Stimulated activated CD4-positive, alpha-beta T cell treated with anti-CD3 and anti-CD28 coated beads, Interleukin-4, amount 100 ng/mL, for 1 hour (primary cell): ENCODE results near the gene FXYD3.
"Not testable (repeated sequence)": the region's sequence is repeated elsewhere in the genome, so short reads cannot be mapped to it uniquely, and the experiment has no call there.

ENCODE experiments used
- DNase-seq: peaks from one replicate; pipeline ENCODE4 v3.0.0-alpha.2; 2020

The FXYD3 gene

DNA sequence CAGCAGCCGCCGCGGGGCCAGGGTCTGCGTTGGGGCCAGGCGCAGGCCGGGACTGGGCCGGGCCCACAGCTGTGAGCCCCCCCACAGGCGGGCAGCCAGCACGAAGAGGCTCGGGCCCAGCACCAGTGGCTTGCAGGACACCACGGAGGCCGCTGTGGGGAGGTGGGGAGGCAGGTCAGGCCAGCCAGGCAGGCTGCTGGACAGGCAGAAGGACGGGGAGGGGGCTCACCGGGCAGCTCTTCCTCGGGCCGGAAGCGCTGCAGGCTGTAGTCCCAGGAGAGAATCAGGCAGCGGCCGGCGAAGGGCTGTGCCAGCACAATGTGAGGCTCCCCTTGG, 11.0 kb downstream of the FXYD3 start:
- no peak for DNase-seq

DNA sequence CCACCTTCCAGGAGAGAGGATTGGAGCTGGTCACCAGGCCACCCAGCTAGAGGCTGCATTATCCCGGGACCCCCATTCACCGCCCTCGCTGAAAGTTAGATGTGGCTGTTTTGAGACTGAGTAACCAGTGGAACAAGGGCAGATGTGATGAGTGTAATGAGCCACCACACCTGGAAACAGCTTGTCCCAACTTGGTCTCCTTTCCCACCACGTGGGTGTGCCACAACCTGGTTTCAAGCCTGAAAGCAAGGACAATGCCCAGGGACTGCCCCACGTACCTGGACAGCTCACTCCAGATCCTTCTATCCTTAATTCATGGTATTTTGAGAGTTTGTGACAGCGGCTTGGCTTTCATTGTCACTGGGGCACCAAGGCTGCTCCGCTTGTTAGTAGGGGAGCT, 12.2 kb downstream of the FXYD3 start:
- DNase-seq = no peak

DNA sequence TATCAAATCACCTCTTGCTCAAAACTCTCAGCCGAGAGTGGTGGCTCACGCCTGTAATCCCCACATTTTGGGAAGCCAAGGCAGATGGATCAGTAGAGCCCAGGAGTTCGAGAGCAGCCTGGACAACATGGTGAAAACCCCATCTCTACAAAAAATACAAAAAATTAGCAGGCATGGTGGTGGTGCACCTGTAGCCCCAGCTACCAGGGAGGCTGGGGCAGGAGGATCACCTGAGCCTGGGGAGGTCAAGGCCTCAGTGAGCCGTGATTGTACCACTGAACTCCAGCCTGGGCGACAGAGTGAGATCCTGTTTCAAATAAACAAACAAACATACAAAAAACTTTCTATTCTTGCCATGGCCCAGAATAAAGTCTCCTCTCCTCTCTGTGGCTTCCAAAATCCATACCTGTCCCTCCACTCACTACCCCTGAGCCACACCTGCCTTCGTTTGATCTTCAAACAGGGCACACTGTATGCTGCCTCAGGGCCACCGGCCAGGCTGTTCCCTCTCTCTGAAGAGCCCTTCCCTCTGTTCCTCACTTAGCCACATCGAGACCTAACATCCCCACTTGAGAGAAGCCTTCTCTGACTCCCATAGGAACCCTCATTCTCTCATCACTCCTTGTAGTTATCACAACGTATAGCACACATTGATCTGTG, 12.9 kb downstream of the FXYD3 start:
- no peak for DNase-seq

DNA sequence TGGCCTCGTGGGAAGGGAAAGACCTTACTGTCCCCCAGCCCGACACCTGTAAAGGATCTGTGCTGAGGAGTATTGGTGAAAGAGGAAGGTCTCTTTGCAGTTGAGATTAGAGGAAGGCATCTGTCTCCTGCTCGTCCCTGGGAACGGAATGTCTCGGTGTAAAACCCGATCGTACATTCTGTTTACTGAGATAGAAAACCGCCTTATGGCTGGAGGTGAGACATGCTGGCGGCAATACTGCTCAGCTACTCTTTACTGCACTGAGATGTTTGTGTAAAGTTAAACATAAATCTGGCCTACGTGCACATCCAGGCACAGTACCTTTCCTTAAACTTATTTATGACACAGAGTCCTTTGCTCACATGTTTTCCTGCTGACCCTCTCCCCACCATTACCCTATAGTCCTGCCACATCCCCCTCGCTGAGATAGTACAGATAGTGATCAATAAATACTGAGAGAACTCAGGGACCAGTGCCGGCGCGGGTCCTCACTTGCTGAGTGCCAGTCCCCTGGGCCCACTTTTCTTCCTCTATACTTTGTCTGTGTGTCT, 14.2 kb downstream of the FXYD3 start:
- DNase-seq = not testable (repeated sequence)

DNA sequence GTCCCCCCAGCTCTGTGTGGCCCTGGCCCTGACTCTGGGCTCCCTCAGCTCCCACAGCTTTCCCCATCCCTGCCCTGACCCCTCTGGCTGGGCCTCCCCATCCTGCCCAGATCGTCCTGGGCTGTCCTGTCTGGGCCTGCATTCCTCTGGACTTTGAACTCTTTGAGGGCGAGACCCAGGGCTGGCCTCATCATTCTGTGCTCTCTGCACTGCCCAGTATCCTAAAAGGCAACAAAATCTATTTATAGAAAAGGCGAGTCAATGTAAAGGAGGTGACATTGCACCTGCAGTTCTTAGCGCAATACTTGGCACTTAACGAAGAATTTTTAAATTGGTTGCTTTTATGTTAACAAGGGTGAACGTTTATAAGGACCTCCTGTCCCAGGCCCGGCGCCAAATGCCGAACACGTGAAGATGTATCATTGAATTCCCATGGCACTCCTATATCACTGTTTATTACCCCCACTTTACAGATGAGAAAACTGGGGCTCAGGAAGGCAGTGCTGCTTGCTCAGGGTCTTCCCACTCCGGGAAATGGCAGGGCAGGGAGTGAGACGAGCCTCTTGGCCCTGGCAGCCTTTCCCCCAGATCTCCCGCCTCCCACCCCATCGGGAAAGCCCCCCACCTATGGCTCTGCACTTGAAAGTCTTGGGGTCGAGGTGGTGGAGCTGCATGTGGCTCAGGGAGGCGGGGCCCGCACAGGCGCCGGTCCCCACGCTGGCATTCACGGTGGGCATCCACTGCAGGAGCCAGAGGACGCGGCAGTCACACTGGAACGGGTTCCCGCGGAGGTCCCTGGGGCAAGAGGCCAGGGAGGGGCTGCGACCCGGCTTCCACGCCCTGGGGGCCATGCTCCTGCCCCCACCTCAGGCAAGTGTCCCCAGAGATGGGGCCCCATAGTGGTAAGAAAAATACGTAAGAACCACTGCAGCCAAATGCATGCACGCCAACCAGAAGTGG, 15.4 kb downstream of the FXYD3 start:
- DNase-seq = no peak

DNA sequence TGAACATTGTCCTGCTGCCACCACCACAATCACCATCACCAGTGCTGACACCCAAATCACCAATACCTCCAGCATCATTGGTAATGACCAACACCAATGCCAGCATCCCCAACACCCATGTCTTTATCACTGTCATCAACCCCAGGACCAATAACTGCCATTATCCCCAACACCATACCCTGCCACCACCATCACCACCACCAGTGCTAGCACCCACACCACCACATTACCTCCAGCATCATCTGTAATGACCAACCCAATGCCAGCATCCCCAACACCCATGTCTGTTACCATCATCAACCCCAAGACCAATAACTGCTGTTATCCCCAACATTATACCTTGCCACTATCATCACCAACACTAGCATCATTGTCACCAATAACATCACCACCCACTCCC, 16.6 kb downstream of the FXYD3 start:
- no peak for DNase-seq

DNA sequence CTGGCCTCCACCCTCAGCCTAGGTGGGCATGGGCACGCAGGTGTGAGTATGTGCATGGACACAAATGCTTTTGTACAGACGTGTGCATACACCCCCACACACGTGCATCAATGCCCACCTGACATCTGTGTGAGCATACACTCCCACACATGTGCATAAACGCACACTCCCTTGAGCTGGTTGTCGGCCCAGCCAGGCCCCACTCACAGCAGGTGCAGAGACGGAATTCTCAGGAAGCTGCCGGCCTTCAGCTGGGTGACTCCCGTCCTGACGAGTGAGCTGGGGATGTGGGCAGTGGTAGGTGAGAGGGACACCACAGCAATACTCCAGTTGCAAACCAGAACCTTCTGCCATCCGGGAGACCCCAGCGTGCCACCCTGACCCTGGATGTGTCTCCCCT, 18.2 kb downstream of the FXYD3 start:
- DNase-seq = no peak

DNA sequence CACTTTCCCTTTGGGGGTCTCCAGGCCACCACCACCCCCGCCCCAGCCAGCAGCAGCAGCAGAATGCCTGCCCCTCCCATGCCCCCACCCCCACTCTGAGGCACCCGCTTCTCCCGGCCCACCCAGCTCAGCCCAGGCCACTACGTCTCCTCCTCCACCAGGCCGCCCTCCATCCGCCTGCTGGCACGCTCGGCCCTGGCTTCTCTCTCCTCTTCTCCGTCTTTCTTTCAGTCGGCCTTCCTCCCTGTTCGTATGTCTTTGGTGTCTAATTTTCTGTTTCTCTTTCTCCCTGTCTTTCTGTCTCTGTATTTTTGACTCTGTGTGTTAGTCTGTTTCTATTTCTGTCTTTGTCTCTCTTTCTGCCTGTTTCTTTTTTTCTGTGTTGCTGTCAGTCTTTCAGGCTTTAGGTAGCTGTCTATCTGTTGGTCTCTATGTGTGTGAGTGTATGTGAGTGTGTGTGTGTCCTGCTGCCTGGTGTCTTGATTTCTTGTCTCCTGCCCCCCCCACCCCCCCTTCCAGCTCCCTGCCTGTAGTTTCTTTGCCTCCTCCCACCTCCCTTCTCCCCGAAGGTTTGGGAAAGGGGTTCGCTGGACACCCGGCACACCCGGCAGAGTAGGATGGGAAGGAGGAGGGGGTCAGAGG, 19.1 kb downstream of the FXYD3 start, which contains the start of gene LGI4:
Gene LGI4, minus strand, starts transcription at position 459 of the 642 bp plus-strand sequence. Its CDS starts 379 bp downstream, at position 80.
- no peak for DNase-seq

DNA sequence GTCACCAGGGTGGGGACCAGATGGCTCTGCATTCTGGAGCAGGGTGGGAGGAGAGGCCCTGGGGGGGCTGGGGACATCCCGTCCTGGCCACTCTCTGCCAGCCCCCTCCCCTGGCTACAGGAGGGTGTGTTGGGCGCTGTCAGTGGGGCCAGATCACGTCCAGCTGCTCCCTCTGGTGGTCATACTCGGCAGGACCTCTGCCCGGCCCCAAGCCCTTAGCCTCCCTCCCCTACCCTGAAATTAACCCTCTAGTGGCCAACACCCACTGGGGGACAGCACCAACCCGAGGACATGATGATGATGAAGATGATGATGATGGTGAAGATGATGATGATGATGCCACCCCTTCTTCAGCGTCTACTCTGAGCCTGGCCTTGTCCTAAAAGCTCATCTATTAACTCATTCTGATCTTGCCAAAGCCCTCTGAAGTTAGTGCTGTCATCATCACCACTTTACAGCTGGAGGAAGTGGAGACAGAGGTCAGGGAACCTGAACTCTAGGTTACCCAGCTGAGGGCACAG, 19.8 kb downstream of the FXYD3 start:
- DNase-seq = peak; percentile 69

DNA sequence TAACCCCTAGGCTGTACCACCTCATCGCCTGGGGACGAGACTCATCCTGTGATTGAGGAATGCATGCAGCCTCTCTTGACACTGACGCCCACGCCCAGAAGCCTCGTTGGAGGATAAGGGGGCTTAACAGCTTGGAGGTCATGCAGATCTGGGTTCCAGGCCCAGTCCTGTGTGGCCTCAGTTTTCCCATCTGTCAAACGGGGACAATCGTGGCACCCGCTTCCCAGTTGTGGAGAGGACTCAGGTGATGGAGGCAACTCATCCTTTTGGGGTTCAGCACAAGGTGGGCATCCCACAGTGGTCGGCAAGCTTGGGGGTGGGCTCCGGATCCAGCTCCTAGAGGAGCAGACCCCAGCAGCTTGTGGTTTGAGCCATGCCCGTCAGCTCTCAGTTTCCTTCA, 20.6 kb downstream of the FXYD3 start:
- no peak for DNase-seq

DNA sequence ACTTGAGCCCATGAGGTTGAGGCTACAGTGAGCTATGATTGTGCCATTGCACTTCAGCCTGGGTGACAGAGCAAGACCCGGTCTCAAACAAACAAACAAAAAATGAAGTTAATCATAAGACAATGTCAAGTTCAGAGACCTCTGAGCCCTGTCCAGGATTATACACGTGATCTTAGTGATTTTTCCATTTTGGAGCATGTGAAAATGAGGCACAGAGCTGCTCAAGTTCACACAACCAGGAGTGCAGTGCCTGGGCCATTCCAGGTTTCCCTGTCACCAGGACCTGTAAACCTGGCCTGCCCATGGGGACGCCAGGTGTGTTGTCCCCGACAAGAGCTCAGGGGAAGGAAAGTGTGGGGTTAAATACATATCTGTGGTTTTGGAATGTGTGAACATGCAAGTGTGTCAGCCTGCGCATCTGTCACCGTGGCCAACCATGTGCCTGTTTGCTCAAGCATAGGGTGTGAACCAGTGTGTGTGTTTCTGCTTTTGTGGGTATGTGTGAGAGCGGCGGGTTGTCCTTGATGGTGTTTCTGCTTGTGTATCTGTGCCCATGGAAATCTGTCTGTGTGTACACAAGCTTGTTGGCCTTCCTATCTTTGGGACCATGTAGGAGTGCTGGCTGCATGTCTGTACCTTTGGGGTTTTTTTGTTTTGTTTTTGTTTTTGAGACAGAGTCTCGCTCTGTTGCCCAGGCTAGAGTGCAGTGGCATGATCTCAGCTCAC, 21.5 kb downstream of the FXYD3 start:
- DNase-seq = no peak

DNA sequence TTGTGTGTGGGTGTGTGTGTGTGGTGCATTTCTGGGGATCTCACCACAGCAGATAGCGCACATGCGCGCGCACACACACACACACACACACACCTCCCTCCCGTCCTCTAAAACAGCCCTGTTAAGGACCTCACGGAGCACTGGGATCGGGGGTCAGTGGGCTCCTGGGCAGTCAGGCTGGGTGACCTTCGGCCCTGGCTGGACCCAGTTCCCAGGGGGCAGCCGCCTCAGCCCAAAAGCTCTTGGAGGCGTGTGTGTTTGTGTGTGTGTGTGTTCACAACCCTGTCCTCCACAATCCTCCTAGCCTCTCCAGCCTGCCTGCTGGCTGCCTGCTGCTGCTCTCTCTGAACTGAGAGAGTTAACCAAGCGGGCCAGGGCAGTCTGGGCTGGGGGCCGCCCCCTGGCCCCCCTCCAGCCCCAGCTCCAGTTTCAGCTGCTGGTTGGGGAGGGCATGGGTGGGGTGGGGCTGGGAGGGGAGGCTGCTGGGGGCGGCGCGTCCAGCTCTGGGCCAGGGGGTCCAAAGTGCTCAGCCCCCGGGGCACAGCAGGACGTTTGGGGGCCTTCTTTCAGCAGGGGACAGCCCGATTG, 22.8 kb downstream of the FXYD3 start, which contains the start of gene FXYD1:
Gene FXYD1, plus strand, starts transcription at position 520 of the 588 bp plus-strand sequence. CDS start 1,256 bp downstream, outside the sequence.
- no peak for DNase-seq

DNA sequence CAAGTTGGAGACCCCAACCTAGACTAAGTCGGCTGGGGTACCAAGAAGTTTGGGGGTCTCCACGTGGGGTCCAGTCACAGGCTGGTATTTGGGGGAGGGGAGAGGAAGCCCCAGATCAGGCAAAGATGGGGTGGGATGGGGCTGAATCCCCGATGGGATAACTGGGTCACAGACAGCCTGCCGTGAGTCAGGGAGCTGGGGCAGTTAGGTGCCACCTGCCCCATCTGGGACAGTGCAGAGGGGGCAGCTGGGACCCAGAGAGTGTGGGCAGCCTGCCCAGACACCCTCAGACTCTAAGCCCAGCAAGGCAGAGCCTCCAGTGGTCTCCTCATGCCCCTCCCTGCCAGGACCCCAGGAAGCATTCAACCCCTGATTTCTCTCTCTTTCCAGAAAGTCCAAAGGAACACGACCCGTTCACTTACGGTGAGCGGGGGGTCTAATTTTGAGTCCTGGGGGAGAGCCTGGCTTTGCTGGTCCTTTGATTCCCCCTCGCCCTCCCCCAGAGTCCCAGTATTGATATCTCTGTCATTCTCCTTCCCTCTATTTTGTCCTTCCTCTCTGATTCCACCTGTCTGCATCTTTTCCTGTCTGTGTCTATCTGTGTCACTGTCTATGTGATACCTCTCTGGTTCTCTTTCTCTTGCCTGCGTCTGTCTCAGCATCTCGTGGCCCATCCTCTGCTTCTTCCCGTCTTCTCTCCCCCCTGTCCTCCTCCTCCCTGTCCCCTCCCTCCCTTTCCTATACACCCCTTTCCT, 24.8 kb downstream of the FXYD3 start:
- no peak for DNase-seq

DNA sequence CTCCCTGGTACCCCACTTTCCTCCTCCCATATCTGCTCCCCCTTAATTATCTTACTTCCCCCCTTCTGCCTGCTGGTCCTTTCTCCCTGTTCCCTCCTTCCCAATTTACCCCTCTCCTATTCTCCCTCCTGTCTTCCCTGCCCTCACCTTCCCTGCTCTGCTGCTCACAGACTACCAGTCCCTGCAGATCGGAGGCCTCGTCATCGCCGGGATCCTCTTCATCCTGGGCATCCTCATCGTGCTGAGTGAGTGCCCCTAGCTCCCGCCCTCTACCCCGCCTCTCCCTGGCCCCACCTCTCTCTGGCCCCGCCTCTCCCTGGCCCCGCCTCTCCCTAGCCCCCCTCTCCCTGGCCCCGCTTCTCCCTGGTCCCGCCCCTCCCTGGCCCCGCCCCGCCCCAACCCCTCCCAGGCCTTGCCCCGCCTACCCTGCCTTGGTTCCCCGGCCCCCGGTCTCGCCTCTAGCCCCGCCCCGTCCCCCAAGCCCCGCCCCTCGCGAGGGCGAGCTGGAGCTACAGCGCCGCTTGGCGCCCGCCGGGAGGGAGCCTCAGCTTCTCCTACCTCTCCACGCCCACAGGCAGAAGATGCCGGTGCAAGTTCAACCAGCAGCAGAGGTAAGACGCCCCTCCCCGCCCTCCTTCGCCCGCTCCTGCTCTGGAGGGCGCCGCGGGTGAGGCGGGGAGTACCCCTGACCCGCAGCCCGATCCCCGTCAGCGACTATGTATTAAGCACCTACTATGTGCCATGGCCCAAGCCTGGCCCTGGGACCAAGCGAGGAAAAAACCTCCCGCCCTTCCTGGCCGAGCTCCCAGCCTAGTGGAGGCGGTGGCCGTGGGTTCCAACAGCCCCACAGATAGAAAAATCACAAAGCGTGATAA, 25.6 kb downstream of the FXYD3 start:
- peak; percentile 98 for DNase-seq

DNA sequence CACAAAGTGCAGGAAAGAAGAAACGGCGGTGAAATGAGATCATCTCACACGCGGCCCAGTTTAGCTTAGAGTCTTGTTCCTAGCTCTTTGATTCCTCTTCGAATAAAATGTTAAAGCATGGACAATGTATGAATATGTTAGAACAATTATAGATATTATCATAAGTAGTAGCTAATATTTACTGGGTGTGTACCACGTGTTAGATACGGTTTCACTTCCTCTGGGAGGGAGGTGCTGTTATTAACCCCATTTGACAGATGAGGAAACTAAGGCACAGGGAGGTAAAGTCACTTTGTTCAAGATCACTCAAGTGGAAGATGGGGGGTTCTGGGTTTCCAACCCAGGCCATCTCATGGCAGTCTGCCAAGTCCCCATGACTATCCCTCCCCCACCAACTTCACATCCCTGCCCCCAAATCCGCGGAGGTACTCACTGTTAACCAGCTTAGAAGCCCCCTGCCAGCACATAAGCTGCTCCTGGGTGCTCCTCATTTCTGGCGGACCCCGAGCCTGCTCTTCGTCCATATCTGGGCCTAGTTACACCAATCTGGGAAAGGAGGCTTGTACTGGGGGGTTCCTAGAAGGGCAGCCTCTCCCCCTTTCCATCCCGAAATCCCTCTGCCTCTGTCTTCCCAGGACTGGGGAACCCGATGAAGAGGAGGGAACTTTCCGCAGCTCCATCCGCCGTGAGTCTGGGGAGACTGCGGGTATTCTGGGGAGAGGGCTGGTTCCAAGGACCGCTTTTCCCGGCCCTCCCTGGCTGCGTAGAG, 26.4 kb downstream of the FXYD3 start:
- DNase-seq = no peak

DNA sequence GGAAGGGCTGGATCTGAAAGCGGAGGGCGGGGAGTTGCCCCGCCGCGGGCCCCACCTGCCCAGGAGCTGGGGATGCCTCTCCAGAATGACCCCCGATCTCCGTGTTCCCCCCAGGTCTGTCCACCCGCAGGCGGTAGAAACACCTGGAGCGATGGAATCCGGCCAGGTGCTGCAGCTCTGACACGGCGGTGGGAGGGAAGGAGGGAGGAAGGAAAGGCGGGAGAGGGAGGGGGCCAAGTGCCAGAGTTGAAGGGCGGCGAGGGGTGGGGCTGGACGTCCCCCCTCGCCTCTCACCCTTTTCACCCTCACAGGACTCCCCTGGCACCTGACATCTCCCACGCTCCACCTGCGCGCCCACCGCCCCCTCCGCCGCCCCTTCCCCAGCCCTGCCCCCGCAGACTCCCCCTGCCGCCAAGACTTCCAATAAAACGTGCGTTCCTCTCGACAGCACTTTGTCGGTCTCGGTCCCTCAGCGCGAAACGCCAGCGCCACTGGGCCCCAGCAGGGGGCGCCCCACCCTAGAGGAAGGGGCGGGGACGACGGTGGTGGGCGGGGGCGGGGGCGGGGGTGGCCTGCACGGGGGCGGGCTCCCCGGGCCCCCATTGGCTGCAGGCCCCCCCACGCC, 27.1 kb downstream of the FXYD3 start:
- DNase-seq = peak; percentile 71

DNA sequence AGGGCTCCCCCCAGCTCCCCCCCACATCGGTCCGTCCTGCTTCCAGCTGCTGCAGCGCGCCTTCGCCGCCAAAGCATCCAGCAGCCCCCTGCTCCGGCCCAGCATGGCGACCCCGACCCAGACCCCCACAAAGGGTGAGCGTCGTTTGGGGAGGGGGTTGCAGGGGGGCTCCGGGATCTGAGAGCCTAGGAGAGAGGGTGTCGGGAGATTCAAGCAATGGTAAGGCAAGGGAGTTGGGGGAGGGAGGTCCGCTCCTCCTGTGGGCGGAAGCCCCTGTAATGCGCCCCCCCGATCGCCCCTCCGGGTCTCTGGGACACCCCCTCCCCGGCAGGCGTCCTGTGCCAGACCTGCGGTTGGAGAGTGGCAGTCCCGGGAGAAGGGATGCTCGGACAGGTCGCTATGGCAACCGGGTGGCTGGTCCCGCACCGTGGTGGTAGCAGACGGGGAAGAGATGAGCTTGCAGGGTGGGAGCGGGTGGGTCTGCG, 27.6 kb downstream of the FXYD3 start, which contains the start of gene FXYD7:
Gene FXYD7, plus strand, starts transcription at position 25 of the 485 bp plus-strand sequence. Its CDS starts 79 bp downstream, at position 104.
- no peak for DNase-seq

DNA sequence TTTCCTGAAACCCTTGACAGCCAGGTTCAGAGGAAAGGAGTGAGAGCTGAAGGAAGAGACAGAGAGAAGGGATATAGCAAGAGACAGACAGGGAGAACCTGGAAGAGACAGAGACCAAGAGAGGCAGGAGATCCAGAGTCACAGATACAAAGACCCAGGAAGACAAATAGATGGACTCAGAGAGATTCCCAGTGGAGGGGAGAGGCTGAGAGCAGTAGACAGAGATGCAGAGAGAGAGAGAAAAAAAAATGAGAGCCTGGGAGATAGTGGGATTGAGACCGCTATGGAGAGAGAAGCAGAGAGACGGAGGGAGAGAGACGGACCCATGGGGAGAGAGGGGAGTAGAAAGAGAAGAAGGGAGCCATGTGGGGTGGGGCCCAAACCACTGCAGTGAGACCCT, 28.2 kb downstream of the FXYD3 start:
- DNase-seq = no peak

DNA sequence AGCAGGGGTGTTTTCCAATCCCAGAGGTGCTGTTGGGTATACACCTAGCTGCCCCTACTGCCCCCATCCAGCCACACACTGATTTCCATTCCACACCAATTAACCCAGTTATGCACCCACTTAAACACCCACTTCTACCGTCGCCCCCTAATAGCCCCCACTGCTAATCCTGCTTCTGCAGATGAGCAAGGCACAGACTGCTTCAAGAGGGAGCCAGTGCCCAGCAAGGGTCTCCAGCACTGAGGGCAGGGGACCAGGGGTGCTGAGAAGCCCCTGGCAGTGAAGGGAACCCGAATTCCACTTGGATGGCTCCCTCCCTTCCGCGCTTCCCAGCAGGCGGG, 28.6 kb downstream of the FXYD3 start:
- no peak for DNase-seq
